ENCODE data around the gene FAM219A.
"Not testable (repeated sequence)": the region's sequence is repeated elsewhere in the genome, so short reads cannot be mapped to it uniquely, and the experiment has no call there.

Gene FAM219A

DNA sequence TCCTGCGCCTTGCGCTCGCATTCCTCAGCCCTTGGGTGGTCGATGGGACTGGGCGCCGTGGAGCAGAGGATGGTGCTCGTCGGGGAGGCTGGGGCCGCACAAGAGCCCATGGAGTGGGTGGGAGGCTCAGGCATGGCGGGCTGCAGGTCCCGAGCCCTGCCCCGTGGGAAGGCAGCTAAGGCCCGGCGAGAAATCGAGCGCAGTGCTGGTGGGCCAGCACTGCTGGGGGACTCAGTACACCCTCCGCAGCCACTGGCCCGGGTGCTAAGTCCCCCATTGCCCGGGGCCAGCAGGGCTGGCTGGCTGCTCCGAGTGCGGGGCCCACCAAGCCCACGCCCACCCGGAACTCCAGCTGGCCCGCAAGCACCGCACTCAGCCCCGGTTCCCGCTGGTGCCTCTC lies 24.4 kb upstream of the FAM219A start:
- DNase-seq: not testable (repeated sequence)

DNA sequence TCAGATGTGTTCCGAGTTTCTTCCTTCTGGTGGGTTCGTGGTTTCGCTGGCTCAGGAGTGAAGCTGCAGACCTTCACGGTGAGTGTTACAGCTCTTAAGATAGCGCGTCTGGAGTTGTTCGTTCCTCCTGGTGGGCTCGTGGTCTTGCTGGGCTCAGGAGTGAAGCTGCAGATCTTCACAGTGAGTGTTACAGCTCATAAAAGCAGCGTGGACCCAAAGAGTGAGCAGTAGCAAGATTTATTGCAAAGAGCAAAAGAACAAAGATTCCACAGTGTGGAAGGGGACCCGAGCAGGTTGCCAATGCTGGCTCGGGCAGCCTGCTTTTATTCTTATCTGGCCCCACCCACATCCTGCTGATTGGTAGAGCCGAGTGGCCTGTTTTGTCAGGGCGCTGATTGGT lies 23.2 kb upstream of the FAM219A start:
- DNase-seq: not testable (repeated sequence)

DNA sequence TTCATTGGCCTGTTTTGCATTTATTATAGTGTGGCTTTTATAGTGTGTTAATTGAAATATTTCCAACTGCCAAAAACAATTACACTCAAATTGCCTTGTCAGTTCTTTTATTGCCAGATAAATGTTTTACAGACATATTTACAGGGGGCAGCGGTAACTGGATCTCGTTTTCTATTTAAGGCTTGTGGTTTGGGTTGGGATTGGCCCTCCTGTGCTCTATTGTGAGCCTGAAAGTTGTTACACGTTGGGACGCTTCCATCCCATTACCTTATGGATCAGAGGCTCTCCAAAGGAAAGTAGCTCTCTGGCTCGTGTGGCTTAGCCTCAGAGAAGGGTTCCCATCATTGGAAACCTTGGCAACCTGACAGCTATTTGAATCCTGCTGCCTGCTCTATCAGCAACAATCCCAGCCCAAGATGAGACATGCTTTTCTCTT lies 21.1 kb upstream of the FAM219A start:
- no peak for DNase-seq

DNA sequence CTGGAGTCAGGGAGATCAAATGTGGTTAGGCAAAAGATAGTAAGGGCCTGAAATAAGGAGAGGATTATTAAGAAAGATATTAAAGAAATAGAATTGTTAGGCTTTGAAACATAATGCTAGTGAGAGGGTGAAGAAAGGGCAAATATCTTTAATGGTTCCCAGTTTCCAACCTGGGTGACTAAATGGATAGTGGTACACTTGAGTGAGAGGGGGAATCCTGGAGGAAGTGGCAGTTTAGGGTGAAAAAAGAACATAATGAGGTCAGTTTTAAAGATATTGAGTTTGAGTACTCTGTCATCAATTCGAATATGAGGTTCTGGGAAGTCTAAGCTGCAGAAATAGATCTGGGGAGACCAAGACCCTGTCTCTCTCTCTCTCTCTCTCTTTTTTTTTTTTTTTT lies 19.2 kb upstream of the FAM219A start:
- DNase-seq: no peak

DNA sequence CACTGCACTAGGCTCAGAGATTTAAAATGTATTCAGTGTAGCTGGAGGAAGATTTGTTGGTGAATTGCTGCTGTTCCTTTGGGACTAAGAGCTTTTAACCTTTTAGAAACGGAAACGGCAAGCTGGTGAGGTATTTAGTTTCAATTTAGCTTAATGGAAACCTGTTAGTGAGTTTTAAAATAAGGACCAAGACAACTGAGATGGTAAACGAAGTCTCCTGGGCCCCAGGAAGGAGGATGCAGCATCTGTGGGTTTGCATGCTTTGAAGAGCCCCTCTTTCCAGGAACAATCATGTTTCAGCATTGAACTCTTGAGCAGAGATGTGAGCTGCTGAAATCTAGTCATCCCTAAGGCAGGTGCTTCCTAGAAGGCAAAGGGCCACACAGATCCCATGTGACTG lies 16.7 kb upstream of the FAM219A start:
- no peak for DNase-seq

DNA sequence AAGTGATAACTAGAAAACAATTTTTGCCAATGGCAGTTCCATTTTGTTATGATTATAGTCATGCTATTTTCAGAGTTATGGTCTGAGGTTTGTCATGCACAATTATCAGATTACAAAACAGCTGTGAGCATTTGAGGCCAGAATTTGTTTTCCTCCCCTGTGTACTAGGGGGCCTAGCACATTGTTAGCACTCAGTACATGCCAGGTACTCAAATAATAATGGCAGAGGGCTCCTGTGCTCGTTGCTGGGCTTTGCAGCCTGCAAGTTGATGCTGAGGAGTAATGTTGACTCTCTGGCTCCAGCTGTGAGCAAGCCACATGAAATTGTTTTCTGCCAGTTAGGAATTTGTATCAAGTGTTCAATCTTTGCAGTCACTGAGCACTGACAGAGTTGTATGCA lies 7.1 kb upstream of the FAM219A start:
- DNase-seq: no peak

DNA sequence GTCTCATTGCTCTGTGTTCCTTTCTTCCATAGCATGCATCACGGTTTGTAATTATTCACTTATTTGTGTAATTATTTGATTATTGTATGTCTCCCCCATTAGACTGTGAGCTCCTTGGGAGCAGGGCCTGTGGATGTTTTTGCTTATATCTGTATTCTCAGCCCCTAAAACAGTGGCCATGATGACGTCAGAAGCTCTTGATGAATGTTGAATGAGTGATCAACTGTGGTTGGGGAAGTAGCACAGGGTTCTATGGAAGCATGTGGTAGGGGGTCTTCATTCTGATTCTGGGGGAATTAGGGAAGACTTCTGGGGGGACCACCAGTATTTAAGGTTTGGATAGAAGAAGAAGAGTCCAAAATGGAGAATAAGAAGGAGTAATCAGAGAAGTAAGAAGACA lies 6.2 kb upstream of the FAM219A start:
- no peak for DNase-seq

DNA sequence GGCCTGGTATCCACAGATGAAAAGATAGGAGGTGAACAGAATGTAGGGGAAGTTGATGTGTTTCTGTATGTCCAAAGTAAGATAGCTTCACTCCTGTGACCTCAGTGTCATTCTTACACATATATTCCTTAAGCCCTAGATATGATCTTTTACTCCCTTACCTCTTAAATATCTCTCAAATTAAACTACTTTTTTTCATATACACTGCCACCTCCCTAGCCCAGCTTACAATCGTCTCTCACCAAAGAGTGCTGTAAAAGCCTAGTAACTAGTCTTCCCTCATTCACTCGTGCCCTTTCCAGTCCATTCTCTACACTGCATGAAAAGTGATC lies 5.5 kb upstream of the FAM219A start:
- no peak for DNase-seq

DNA sequence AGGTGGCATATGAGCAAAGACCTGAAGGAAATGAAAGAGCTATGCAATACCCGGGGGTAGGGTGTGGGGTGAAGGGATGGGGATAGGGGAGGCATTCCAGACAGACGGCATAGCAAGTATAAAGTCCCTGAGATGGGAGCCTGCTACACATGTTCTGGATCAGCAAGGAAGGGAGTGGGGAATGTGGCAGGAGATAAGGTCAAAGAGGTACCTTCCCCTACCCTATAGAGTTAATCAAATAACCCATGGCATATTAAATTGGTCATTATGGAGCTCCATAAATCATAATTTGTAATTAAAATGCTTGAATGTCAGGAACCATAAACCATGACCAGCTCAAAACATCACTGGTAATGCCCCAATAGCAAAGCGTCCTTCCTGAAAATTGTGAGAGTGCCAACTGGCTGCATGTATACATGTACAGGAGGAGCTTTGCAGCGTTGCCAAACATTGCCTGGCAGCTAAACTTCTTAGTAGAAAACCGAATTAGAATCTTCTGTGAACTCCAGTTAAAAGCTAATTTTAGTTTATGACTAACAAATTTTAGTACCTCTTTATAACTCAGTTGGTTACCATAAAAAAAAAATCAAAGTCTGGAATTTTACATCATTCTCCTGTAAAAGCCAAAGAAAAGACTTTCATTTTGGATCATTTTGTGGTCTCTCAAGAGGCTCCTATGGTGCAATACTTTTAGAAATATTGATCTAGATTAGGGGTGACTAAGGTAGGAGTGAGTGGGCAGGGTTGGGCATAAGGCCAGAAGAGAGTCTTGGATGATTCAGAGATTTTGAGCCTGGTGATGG lies 4.9 kb upstream of the FAM219A start:
- no peak for DNase-seq

DNA sequence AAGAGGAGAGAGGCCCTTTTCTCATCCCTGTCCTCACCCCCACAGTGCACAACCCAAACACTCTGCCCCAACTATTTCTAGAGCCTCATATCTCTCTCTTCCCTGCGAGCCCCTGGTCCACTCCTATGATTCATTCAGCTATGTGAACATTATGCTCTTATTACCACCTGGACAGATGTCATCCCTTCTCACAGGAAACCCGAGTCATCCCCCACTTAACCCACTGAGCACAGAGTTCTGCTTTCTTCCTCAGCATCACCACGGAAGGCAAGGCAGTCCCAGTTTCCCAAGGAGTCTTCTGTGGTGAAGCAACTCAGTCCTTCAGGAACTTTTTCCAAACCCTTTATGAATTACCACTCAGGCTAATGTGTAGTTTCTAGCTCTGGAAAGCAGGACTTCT lies 1.6 kb upstream of the FAM219A start:
- peak in 1 of 2 donors; percentile 20 for DNase-seq

DNA sequence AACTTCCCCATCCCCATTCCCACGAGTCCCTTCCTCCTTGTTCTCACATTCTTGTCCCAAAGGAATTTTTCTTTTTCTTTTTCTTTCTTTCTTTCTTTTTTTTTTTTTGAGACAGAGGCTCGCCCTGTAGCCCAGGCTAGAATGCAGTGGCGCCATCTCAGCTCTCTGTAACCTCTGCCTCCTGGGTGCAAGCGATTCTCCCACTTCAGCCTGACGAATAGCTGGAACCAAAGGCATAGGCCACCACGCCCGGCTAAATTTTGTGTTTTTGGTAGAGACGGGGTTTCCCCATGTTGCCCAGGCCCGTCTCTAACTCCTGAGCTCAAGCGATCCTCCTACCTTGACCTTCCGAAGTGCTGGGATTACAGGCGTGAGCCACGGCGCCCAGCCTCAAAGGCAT lies 986 bp upstream of the FAM219A start:
- no peak for DNase-seq

DNA sequence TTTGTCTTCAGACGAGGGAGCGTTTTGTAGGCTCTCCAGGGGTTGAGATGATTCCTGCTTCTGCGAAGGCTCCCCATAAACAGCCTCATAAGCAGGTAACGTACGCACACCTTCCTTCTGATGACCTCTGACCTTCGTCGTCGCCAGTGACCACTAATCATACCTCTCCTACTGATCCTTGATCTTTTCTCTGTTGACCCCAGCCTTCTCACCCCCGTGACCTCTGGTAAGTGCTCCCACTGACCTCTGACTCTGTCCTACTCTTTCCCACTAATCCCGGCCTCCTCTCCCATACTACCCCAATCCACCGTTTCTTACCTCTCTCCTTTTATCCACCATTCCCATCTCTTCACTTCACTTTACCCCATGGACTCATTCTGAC lies 580 bp upstream of the FAM219A start:
- DNase-seq: no peak

DNA sequence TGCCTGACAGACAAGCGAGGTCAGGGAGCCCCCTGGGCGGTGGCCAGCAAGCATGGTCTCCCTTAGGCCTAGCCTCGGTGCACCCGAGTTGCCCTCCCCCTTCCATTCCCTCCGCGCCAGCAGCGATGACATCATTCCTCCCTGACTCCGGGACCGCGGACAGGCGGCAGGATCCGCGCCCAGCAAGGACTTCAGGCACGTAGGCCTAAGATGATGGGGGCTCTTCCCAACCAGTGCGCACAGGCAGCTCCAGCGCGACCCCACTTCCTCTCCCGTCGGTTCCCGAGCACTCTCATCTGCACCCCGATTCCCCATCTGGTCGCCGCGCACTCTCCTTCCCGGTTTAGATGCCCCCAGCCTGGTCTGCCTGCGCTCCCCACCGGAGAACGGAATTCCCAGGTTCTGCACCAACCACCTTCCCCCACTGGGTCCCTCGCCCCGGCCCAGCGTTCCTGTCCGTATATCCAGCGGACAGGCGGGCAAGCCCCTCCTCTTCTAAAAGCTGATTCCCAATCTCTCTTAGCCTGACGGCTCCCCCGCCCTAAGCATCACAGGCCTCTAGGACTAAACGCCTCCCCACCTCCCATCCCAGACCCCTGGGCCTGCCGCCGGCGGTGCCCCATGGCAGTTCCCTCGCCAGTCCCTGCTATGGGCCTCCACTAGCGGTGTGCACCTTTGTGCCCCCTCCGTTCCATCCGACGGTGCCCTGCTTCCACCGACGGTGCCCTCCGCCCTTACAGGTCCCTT lies 931 bp downstream of the FAM219A start:
- no peak for DNase-seq

DNA sequence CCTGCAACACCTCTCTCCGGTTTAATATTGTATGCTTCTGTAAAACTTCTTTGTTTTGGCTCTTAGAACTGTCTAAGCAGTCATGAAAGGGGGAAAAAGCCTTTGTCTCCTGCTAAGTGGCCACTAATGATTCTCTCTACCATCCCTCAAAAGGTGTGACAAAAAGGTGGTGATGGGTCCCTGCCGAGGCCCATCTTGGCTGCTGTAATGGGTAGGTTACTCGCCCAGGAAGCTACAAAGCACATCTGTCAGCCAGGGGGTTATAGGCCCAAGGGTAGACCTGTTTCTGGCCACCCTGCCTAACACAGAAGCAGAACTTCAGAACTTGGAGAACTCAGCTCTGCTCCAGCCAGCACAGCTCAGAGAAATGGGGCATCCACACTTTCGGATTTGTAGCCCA lies 1.6 kb downstream of the FAM219A start:
- no peak for DNase-seq

DNA sequence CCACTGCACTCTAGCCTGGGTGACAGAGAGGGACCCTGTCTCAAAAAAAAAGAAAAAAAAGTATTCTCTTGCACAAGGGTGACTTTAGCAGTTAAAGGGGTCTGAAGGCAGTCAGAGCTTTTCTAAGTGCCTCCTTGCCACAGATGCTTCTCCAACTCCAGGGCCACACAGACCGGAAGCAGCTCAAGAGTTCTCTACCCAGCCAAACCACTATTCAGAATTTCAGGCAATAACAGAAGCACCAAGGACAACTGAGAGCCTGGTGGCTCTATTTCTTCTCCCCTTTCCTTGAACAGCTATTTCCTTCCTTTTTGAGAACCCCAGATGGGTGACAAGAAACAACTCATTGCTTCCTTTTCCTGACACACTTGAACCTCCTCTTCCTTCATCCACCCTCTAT lies 2.2 kb downstream of the FAM219A start:
- no peak for DNase-seq

DNA sequence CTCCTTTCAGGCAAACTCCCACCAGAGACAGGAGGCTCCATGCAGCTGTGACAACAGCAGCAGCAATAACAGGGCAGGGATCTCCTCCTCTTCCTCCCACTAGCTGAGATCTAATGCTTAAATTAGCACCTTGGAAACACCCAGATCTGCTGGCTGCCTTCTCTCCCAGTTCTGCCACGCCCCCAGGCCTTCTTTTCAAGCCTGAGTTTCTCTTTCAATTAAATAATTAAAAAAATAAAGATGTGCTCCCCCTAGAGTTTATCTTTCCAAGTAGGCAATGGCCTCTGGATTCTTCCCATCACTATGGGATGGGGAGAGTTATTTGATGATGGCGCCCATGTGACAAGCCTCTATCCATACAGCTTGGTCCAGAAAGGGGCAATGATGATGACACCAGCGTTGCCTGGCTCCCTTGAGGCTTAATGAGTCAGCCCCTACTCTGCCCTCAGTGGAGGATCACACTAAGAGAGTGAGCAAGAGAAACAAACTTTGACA lies 3.8 kb downstream of the FAM219A start:
- peak; percentile 29 to 30 for DNase-seq

DNA sequence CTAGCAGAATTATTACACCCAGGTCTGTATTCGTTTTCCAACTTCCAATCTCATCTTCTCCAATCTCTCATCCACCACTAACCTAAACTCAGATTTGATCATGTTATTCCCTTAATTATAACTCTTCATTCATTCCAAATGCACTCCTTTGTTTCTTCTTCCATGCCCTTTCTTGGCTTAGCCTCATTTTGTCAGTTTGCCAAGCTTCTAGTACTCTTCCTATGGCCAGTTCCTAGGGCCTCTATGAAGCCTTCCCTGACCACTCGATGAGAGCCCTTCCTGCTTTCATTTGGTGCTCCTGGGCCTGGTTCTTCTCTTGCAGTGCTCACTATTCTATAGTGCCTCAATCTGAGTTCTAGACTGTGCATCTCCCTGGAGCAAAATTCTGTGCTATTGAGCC lies 5.8 kb downstream of the FAM219A start:
- DNase-seq: no peak

DNA sequence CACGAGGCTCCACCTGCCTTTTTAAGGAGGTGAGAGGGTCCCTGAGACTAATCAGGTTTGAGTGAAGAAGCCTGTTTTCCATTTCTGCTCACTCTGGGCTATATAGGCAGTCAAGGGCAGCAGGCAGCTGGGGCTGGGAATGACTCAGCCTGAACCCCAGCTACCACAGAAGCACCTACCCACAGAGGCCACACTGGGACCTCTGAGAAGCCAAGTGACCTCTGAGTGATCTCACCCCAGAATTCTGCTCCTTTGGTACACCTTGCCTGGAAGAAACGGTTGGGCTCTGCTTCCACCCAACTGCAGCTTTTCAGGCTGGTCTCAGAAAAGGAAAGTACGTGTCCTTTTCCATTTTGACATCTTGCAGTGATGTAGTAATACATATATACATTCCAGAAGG lies 6.8 kb downstream of the FAM219A start:
- DNase-seq: no peak

DNA sequence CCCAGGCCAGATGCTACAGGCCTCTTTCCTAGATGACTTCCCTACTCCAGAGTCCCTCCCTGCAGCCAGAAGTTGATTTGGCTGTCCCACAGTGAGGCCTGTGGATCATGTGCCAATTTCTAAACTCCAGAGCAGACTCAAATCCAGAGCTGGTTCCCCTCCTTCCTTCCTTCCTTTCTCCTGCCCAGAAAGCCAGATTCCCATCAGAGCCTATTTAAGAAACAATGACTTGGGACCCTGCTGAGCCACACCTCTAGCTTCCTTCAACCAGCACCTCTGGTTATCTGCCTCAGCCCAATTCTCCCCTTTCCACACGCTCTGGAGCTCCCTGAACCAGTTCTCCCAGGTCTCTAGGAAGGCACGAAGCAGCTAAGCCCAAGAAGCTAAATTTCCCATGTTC lies 7.2 kb downstream of the FAM219A start:
- DNase-seq: no peak

DNA sequence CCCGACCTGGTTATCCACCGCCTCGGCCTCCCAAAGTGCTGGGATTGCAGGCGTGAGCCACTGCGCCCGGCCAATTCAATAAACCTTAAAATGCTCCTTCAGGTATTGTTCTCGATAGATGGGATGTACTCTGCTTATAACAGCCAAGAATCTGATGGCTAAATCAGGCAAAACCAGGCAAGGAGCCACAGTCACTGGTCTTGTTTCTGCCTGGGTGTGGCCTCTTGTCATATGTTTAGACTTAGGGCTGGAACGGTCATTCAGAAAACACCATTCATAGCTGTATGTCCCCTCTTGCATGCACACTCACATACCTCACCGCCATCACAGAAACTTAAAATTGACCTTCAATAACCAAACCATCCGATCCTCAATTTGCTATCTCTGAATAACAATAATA lies 7.7 kb downstream of the FAM219A start:
- no peak for DNase-seq

DNA sequence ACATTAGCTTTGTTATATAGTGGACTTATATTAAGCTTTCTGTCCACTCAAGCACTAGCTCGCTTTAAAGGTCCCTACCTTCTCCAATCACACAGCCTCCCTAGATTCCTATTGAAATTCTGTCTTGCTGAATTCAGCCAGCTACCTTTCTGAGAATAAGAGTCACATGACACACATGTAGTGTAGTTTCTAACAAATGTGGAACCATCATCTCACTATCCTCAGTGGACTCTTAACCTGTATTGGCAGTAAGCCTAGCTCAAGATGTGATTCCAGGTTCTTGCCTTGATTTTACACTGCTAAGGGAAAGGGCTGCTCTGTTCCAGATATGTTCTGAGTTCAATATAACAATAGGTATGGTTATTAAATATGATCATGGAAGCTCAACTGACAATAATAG lies 11.4 kb downstream of the FAM219A start:
- DNase-seq: no peak

DNA sequence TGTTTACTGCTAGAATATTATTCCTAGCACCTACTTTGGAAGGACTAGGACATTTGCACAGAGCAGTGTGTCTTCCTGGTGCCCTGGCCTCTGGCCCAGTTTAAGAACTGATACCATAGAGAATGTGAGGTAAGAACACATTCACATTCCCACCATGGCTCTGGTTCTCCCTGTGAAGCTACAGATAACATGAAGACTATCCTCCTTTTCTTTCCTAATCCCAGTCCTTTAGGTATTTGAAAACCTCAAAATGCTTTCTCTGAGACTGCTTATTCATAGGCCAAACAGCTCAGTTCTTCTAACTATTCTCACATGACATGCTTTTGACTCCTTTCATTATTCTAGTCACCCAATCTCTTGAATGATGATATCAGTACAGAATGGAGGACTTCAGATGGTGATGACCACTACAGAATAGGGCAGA lies 11.9 kb downstream of the FAM219A start:
- no peak for DNase-seq

DNA sequence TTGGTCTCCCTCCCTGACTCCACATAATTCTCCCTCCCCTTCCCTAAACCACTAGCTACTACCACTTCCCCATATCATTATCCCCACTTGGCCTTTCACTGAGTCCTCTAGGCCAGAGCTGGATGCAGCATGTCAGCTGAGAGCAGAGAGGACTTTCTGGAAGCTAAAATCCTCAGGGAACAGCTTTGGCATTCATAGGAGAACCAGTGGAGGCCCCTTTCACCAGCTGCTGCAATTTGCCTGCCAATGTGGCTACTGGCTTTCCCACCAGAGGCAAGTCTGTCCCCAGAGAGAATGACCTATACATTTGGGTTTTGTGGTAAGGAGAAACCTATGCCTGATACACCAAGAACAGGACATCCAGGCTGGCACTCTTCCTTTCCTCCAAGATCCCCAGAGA lies 14.4 kb downstream of the FAM219A start:
- no peak for DNase-seq

DNA sequence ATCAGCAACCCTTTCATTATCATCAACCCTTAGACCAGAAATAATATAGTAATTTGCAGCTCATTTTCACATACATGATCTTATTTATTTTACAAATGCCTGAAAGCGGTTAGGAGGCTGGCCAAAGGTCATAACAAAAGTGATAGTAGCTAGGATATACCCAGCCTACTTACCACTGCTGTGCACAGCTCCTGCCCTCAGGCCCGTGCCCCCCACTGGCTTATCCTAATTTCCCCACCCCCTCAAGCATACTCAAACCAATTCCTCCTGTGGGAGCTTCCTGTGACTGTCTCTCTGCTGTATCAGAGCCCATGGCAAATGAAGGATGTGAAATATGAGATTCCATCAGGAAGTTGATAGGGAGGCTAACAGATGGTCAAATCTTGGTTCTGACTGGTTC lies 14.8 kb downstream of the FAM219A start:
- DNase-seq: no peak
